ENCODE results near the gene TRAM2. TPM values are rescaled to one million over a fixed set of nuclear protein-coding genes. Genes with fewer than 3 reads are reported as not detected.

The TRAM2 gene
- total and polyA plus RNA-seq, 2 of the 13 experiments (the other 11 are each of a cell fraction or from before 2014, with no cell fraction given), result 49.1 to 72.5 TPM

DNA sequence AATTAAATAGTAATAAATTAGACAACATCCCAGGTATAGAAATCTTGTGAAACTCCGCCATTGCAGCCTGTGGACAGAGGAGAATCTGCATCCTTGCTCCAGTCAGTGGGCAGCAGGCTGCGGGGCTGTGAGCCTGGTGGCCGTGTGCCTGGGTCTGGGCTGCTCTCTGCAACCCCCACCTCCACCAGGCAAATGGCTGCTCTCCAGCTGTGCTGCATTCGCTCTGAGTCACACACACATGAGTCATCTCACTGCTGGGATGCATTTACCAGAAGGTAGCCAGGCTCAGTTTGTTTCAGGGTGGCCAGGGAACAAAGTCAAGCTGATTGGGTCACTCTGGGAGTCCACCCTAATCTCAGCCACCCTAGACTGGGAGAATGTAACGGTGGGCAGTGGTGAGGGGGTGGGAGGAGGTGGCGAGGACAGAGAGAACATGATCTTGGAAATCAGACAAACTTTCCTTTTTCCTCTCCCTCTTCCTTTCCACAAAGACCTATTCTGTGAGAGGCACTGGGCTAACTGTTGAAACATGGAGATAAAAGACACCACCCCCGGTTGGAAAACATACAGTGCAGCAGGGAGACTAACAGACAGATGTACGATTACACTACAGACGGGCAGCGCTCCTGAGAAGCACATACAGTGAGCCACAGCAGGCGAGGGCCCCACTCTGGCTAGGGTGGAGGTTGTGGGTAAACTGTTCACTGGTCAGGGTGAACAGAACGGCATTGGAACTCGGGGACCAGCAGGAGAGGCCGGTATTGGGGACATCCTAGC is 59.2 kb downstream of the TRAM2 start (continued):
- TF ChIP-seq, protein P1, sequence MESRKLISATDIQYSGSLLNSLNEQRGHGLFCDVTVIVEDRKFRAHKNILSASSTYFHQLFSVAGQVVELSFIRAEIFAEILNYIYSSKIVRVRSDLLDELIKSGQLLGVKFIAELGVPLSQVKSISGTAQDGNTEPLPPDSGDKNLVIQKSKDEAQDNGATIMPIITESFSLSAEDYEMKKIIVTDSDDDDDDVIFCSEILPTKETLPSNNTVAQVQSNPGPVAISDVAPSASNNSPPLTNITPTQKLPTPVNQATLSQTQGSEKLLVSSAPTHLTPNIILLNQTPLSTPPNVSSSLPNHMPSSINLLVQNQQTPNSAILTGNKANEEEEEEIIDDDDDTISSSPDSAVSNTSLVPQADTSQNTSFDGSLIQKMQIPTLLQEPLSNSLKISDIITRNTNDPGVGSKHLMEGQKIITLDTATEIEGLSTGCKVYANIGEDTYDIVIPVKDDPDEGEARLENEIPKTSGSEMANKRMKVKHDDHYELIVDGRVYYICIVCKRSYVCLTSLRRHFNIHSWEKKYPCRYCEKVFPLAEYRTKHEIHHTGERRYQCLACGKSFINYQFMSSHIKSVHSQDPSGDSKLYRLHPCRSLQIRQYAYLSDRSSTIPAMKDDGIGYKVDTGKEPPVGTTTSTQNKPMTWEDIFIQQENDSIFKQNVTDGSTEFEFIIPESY (CRISPR knock-in tag; IDR thresholded peaks at IDR 0.05), result peak; percentile 39; the same call in 1 of the 2 replicates
- TF ChIP-seq, protein P2, sequence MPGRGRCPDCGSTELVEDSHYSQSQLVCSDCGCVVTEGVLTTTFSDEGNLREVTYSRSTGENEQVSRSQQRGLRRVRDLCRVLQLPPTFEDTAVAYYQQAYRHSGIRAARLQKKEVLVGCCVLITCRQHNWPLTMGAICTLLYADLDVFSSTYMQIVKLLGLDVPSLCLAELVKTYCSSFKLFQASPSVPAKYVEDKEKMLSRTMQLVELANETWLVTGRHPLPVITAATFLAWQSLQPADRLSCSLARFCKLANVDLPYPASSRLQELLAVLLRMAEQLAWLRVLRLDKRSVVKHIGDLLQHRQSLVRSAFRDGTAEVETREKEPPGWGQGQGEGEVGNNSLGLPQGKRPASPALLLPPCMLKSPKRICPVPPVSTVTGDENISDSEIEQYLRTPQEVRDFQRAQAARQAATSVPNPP (CRISPR knock-in tag; IDR thresholded peaks at IDR 0.05), result no peak
- TF ChIP-seq, protein P3, sequence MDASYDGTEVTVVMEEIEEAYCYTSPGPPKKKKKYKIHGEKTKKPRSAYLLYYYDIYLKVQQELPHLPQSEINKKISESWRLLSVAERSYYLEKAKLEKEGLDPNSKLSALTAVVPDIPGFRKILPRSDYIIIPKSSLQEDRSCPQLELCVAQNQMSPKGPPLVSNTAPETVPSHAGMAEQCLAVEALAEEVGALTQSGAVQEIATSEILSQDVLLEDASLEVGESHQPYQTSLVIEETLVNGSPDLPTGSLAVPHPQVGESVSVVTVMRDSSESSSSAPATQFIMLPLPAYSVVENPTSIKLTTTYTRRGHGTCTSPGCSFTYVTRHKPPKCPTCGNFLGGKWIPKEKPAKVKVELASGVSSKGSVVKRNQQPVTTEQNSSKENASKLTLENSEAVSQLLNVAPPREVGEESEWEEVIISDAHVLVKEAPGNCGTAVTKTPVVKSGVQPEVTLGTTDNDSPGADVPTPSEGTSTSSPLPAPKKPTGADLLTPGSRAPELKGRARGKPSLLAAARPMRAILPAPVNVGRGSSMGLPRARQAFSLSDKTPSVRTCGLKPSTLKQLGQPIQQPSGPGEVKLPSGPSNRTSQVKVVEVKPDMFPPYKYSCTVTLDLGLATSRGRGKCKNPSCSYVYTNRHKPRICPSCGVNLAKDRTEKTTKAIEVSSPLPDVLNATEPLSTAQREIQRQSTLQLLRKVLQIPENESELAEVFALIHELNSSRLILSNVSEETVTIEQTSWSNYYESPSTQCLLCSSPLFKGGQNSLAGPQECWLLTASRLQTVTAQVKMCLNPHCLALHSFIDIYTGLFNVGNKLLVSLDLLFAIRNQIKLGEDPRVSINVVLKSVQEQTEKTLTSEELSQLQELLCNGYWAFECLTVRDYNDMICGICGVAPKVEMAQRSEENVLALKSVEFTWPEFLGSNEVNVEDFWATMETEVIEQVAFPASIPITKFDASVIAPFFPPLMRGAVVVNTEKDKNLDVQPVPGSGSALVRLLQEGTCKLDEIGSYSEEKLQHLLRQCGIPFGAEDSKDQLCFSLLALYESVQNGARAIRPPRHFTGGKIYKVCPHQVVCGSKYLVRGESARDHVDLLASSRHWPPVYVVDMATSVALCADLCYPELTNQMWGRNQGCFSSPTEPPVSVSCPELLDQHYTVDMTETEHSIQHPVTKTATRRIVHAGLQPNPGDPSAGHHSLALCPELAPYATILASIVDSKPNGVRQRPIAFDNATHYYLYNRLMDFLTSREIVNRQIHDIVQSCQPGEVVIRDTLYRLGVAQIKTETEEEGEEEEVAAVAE (CRISPR knock-in tag; IDR thresholded peaks at IDR 0.05; ENCODE audit: borderline replicate concordance), result peak; percentile 46; the same call in 1 of the 2 replicates
- TF ChIP-seq, protein P4, sequence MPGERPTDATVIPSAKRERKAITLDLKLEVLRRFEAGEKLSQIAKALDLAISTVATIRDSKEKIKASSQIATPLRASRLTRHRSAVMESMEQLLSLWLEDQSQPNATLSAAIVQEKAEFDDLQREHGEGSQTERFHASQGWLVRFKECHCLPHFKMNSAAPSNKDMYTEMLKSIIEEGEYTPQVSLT (CRISPR knock-in tag; IDR thresholded peaks at IDR 0.05; ENCODE audit: borderline replicate concordance, low read depth), result no peak
- no peak for TF ChIP-seq TCF7L2 (IDR thresholded peaks at IDR 0.05; ENCODE audit: low read depth, low read length)
- TF ChIP-seq ZNF780A (CRISPR knock-in tag; IDR thresholded peaks at IDR 0.05), result no peak
- TF ChIP-seq ZFY (CRISPR knock-in tag; IDR thresholded peaks at IDR 0.05), result no peak
- TF ChIP-seq MED8 (CRISPR knock-in tag; IDR thresholded peaks at IDR 0.05; ENCODE audit: insufficient replicate concordance), result no peak
- no peak for TF ChIP-seq ZNF670 (CRISPR knock-in tag; IDR thresholded peaks at IDR 0.05; ENCODE audit: borderline replicate concordance)
- TF ChIP-seq RELA (CRISPR knock-in tag; IDR thresholded peaks at IDR 0.05), result no peak
- no peak; the same call in 1 of the 2 replicates for TF ChIP-seq KLF6 (CRISPR knock-in tag; IDR thresholded peaks at IDR 0.05)
- TF ChIP-seq REPIN1 (CRISPR knock-in tag; IDR thresholded peaks at IDR 0.05; ENCODE audit: borderline replicate concordance, low read depth), result peak; percentile 68; the same call in 1 of the 2 replicates
- no peak for TF ChIP-seq MAFG (CRISPR knock-in tag; IDR thresholded peaks at IDR 0.05)
- TF ChIP-seq TCF12 (IDR thresholded peaks at IDR 0.05), result no peak
- no peak for TF ChIP-seq TCF12 (CRISPR knock-in tag; IDR thresholded peaks at IDR 0.05)
- no peak for TF ChIP-seq ZNF782 (CRISPR knock-in tag; IDR thresholded peaks at IDR 0.05; ENCODE audit: borderline replicate concordance)
- no peak for TF ChIP-seq ZFP36 (IDR thresholded peaks at IDR 0.05; ENCODE audit: borderline replicate concordance, low read depth, low read length, partially characterized antibody)
- TF ChIP-seq, protein P5, sequence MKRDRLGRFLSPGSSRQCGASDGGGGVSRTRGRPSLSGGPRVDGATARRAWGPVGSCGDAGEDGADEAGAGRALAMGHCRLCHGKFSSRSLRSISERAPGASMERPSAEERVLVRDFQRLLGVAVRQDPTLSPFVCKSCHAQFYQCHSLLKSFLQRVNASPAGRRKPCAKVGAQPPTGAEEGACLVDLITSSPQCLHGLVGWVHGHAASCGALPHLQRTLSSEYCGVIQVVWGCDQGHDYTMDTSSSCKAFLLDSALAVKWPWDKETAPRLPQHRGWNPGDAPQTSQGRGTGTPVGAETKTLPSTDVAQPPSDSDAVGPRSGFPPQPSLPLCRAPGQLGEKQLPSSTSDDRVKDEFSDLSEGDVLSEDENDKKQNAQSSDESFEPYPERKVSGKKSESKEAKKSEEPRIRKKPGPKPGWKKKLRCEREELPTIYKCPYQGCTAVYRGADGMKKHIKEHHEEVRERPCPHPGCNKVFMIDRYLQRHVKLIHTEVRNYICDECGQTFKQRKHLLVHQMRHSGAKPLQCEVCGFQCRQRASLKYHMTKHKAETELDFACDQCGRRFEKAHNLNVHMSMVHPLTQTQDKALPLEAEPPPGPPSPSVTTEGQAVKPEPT (CRISPR knock-in tag; IDR thresholded peaks at IDR 0.05; ENCODE audit: low read depth), result no peak
- TF ChIP-seq CC2D1A (CRISPR knock-in tag; IDR thresholded peaks at IDR 0.05), result no peak

All from HepG2 (cell line).